ENCODE data around the gene SYNE2.

The SYNE2 gene

DNA sequence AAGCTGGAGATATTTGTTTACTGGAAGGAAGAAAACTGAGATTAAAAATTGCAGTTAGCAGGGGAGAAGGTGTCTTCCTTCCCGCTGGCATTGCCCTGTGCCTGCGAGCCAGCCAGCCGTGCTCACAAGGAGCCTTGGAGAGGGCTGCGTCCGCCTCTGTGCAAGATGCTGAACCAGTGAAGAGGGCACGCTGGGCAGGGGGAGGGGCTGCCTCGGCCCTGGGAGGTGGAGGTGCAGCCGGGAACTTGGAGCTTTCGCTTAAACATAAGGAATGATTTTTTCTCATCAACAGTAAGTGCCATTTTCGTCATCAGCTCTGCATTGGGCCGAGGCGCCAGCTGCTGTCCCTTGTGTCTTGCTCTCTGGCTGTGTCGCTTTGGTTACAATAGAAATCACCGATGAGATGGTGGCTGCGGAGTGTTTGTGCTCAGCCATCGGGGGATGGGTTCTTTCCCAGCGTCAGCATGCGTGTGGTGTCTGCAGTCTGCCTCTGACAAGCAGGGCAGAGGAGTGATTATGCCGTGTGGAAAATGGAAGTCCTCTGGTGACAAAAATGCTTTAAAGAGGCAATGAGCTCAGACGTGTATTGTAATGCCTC lies 344.1 kb downstream of the SYNE2 start:
- H3K27ac ChIP-seq, result no peak overlapping the region
- H3K9ac ChIP-seq (ENCODE audit: insufficient read length), result no peak overlapping the region
- H3K4me3 ChIP-seq, result no peak overlapping the region
- no peaks in the 10 kb centered on the region for H3K9me3 ChIP-seq (ENCODE audit: low read depth, low read length)
- no peak for DNase-seq (ENCODE audit: low read depth, low spot score)
- TF ChIP-seq FOXP2 (optimal IDR thresholded peaks at IDR 0.05; ENCODE audit: control extremely low read depth, extremely low read length, insufficient read depth) (no peak), POLR2AphosphoS5 (IDR thresholded peaks at IDR 0.05; ENCODE audit: borderline replicate concordance, low read depth, low read length) (no peak), EZH2 (IDR thresholded peaks at IDR 0.05) (no peak)
- no peaks in the 10 kb centered on the region for H3K36me3 ChIP-seq (ENCODE audit: insufficient read depth, low read length)

DNA sequence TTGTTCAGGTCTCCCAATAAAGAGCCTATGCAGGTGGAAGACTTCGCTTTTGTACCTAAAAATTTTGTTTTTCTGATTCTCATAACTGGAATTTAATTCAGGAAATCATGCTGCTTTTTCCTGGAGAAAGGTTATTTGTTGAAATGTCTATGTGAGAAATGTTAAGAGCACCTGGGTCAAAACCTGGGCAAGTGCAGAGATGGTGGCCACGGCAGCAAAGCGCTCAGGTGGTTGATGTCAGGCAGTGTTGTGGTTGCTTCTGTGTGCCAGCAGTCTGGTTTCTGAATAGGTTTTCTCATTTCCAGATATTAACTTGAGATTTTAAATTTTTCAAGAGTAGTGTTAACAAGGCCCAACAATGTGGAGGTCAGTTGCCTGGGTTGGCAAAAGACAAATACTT lies 345.2 kb downstream of the SYNE2 start:
- no peak for TF ChIP-seq POLR2AphosphoS5 (IDR thresholded peaks at IDR 0.05; ENCODE audit: borderline replicate concordance, low read depth, low read length)
- TF ChIP-seq EZH2 (IDR thresholded peaks at IDR 0.05), result no peak
- no peak for TF ChIP-seq FOXP2 (optimal IDR thresholded peaks at IDR 0.05; ENCODE audit: control extremely low read depth, extremely low read length, insufficient read depth)
- Histone ChIP-seq H3K4me3 (no peak overlapping the region), H3K9me3 (ENCODE audit: low read depth, low read length) (no peaks in the 10 kb centered on the region), H3K36me3 (ENCODE audit: insufficient read depth, low read length) (no peaks in the 10 kb centered on the region), H3K27ac (no peak overlapping the region), H3K9ac (ENCODE audit: insufficient read length) (no peak overlapping the region)
- DNase-seq (ENCODE audit: low read depth, low spot score), result no peak

- DNase-seq (ENCODE audit: low read depth, low spot score), result no peak
- TF ChIP-seq EZH2 (IDR thresholded peaks at IDR 0.05), result no peak
- TF ChIP-seq POLR2AphosphoS5 (IDR thresholded peaks at IDR 0.05; ENCODE audit: borderline replicate concordance, low read depth, low read length), result no peak
- TF ChIP-seq FOXP2 (optimal IDR thresholded peaks at IDR 0.05; ENCODE audit: control extremely low read depth, extremely low read length, insufficient read depth), result no peak
- H3K9ac ChIP-seq (ENCODE audit: insufficient read length), result no peak overlapping the region
Observed at GRCh38 chr14:64198486-64198885, 345.7 kb downstream of the SYNE2 start.

DNA sequence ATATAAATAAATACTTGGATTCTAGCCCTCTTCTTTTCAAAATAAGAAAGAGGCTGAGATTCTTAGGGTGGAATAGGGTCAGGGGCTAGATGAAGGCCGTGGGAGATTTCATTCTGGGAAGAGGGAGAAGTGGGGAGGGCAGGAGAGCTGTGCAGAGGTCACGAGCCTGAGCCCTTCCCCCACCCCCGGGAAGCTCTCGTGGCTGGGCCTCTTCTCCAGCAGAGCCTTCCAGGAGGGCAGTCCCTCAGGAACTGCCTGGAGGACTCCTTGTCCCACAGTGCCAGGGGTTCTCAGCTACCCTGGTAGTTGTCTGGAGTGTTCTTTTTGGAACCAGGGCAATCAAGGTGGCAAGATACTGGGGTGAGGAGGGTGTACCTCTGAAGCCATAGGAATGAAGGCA lies 347.4 kb downstream of the SYNE2 start:
- Histone ChIP-seq H3K27ac (no peak overlapping the region), H3K4me3 (no peak overlapping the region), H3K36me3 (ENCODE audit: insufficient read depth, low read length) (no peaks in the 10 kb centered on the region), H3K9me3 (ENCODE audit: low read depth, low read length) (no peaks in the 10 kb centered on the region), H3K9ac (ENCODE audit: insufficient read length) (no peak overlapping the region)
- TF ChIP-seq EZH2 (IDR thresholded peaks at IDR 0.05) (no peak), FOXP2 (optimal IDR thresholded peaks at IDR 0.05; ENCODE audit: control extremely low read depth, extremely low read length, insufficient read depth) (no peak), POLR2AphosphoS5 (IDR thresholded peaks at IDR 0.05; ENCODE audit: borderline replicate concordance, low read depth, low read length) (no peak)
- DNase-seq (ENCODE audit: low read depth, low spot score), result no peak

More at GRCh38 chr14:64198486-64198885, 345.7 kb downstream of the SYNE2 start:
- H3K27ac ChIP-seq, result no peak overlapping the region
- no peaks in the 10 kb centered on the region for H3K36me3 ChIP-seq (ENCODE audit: insufficient read depth, low read length)
- no peak overlapping the region for H3K4me3 ChIP-seq
- no peaks in the 10 kb centered on the region for H3K9me3 ChIP-seq (ENCODE audit: low read depth, low read length)

- Histone ChIP-seq H3K4me3 (no peak overlapping the region), H3K27ac (no peak overlapping the region), H3K36me3 (ENCODE audit: insufficient read depth, low read length) (no peaks in the 10 kb centered on the region), H3K9me3 (ENCODE audit: low read depth, low read length) (no peaks in the 10 kb centered on the region), H3K9ac (ENCODE audit: insufficient read length) (no peak overlapping the region)
- TF ChIP-seq POLR2AphosphoS5 (IDR thresholded peaks at IDR 0.05; ENCODE audit: borderline replicate concordance, low read depth, low read length) (no peak), FOXP2 (optimal IDR thresholded peaks at IDR 0.05; ENCODE audit: control extremely low read depth, extremely low read length, insufficient read depth) (no peak), EZH2 (IDR thresholded peaks at IDR 0.05) (no peak)
- no peak for DNase-seq (ENCODE audit: low read depth, low spot score)
Observed at GRCh38 chr14:64201296-64201695, 348.5 kb downstream of the SYNE2 start.

- no peak overlapping the region for H3K9ac ChIP-seq (ENCODE audit: insufficient read length)
- H3K36me3 ChIP-seq (ENCODE audit: insufficient read depth, low read length), result no peaks in the 10 kb centered on the region
- no peak for DNase-seq (ENCODE audit: low read depth, low spot score)
- no peak for TF ChIP-seq POLR2AphosphoS5 (IDR thresholded peaks at IDR 0.05; ENCODE audit: borderline replicate concordance, low read depth, low read length)
- TF ChIP-seq FOXP2 (optimal IDR thresholded peaks at IDR 0.05; ENCODE audit: control extremely low read depth, extremely low read length, insufficient read depth), result no peak
- no peak for TF ChIP-seq EZH2 (IDR thresholded peaks at IDR 0.05)
- H3K4me3 ChIP-seq, result no peak overlapping the region
- H3K9me3 ChIP-seq (ENCODE audit: low read depth, low read length), result no peaks in the 10 kb centered on the region
- H3K27ac ChIP-seq, result no peak overlapping the region
Observed at GRCh38 chr14:64201921-64202545, 349.2 kb downstream of the SYNE2 start.

DNA sequence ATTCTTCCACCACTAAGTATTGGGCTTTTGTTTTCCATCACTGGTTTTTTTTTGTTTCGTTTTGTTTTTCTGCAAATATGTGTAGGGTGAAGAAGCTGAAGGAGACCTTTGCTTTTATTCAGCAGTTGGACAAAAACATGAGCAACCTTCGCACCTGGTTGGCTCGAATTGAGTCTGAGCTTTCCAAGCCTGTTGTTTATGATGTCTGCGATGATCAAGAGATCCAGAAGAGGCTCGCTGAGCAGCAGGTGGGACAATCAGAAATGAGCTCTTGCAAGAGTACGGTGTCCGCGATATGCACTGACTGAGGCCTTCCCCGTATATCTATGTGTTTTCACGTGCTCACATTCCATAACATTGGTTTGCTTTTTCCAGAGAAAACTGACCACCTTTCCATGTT lies 349.9 kb downstream of the SYNE2 start:
- no peak for DNase-seq (ENCODE audit: low read depth, low spot score)
- Histone ChIP-seq H3K9me3 (ENCODE audit: low read depth, low read length) (no peaks in the 10 kb centered on the region), H3K9ac (ENCODE audit: insufficient read length) (no peak overlapping the region), H3K36me3 (ENCODE audit: insufficient read depth, low read length) (no peaks in the 10 kb centered on the region), H3K4me3 (no peak overlapping the region), H3K27ac (no peak overlapping the region)
- TF ChIP-seq POLR2AphosphoS5 (IDR thresholded peaks at IDR 0.05; ENCODE audit: borderline replicate concordance, low read depth, low read length) (no peak), FOXP2 (optimal IDR thresholded peaks at IDR 0.05; ENCODE audit: control extremely low read depth, extremely low read length, insufficient read depth) (no peak), EZH2 (IDR thresholded peaks at IDR 0.05) (no peak)

DNA sequence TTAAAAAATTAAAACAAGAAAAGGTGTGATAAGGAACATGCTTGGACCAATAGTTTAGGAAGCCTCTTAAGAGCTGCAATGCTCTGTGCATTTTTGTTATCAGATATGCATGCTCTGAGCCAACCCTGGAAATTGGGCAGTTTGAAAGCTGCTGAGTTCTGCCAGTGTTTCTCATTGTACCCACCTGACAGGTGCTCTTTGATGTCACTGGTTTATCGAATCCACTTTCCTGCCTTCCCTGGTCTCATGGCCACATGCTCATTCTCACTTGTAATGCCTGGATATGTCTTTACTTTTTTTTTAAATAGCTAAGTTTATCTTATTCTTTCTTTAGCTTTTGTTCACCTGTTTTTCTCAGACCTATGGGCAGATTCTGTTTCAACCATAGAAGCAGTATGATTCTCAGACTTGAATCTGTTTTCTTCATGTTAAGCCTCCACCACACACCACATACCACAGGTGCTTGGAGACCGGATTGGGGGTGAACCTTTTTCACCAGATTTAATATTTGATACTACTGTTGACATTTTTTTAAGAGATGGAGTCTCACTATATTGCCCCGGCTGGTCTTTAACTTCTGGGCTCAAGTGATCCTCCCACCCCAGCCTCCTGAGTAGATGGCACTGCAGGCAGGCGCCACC lies 350.7 kb downstream of the SYNE2 start:
- TF ChIP-seq POLR2AphosphoS5 (IDR thresholded peaks at IDR 0.05; ENCODE audit: borderline replicate concordance, low read depth, low read length), result no peak
- no peak for TF ChIP-seq FOXP2 (optimal IDR thresholded peaks at IDR 0.05; ENCODE audit: control extremely low read depth, extremely low read length, insufficient read depth)
- TF ChIP-seq EZH2 (IDR thresholded peaks at IDR 0.05), result no peak
- DNase-seq (ENCODE audit: low read depth, low spot score), result no peak
- Histone ChIP-seq H3K9ac (ENCODE audit: insufficient read length) (no peak overlapping the region), H3K4me3 (no peak overlapping the region), H3K27ac (no peak overlapping the region), H3K9me3 (ENCODE audit: low read depth, low read length) (no peaks in the 10 kb centered on the region), H3K36me3 (ENCODE audit: insufficient read depth, low read length) (peaks cover 6% of the 10 kb centered on the region; the same call in 1 of the 2 replicates)
